ENCODE data around the gene EML4. TPM values are rescaled to one million over a fixed set of nuclear protein-coding genes. Genes with fewer than 3 reads are reported as not detected.

The EML4 gene
- total and polyA plus RNA-seq, 2 of the 13 experiments (the other 11 are each of a cell fraction or from before 2014, with no cell fraction given), result 243 to 476 TPM

DNA sequence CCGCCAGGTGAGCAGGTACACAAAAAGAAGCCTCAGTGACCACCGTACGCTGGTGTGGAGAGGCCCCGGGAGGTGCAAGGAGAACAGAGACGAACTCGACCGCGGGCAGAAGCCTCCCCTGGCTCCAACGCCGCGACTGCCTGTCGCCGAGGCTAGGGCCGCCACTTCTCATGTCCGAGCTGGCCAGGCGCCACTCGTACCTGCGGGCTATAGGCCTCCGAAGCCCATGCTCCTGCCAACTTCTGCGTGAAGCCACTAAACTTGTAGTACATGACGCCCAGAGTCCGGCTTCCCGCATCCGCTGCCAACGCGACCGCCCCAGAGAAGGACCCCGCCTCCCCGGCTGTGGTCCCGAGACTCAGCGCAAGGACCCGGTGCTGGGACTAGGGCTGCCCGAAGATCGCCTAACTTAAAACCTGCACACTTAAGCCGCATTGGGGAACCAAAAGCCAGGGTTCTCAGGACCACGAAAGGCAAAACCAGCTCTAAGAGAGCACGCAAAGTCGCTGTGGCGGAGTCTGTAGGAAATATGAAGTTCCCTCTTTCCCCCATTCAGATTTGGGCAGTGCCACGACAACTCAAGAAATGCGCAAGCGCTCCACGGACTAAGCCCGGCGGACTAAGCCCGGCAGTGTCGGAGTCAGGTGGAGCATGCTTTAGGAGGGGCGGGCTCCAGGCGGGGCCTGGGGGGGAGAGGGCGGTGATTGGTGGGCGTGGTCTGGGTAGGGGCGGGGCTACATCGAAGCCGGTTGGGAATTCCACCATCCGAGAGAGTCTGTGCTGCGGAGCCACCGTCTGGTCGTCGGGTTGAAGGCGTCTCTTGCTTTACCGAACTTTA, 192.0 kb downstream of the EML4 start, which contains the start of gene COX7A2L (continued):
- TF ChIP-seq TIGD3 (CRISPR knock-in tag; IDR thresholded peaks at IDR 0.05; ENCODE audit: borderline replicate concordance) (peak; percentile 93; the same call in 1 of the 2 replicates), AHDC1 (CRISPR knock-in tag; IDR thresholded peaks at IDR 0.05; ENCODE audit: borderline replicate concordance) (peak; percentile 9; the same call in 1 of the 2 replicates), CHD2 (IDR thresholded peaks at IDR 0.05; ENCODE audit: low read depth, low read length) (0 out of 2 replicates have a peak, but pooled peaks have one; percentile 35), ZSCAN25 (CRISPR knock-in tag; IDR thresholded peaks at IDR 0.05) (peak; percentile 68), THAP9 (CRISPR knock-in tag; IDR thresholded peaks at IDR 0.05; ENCODE audit: borderline replicate concordance) (peak; percentile 86), RBFOX2 (IDR thresholded peaks at IDR 0.05; ENCODE audit: low read depth, low read length) (peak; percentile 80), GLI4 (CRISPR knock-in tag; IDR thresholded peaks at IDR 0.05; ENCODE audit: borderline replicate concordance) (peak; percentile 49; the same call in 1 of the 2 replicates), SMYD3 (CRISPR knock-in tag; IDR thresholded peaks at IDR 0.05) (peak; percentile 60; the same call in 1 of the 2 replicates), ZNF232 (CRISPR knock-in tag; IDR thresholded peaks at IDR 0.05; ENCODE audit: borderline replicate concordance) (peak; percentile 44; the same call in 1 of the 2 replicates), ZNF280D (CRISPR knock-in tag; IDR thresholded peaks at IDR 0.05) (peak; percentile 97), NFATC3 (CRISPR knock-in tag; IDR thresholded peaks at IDR 0.05) (peak; percentile 94; the same call in 1 of the 2 replicates)

All from HepG2 (cell line).